ENCODE measurements around the gene CDC42BPA. TPM values are rescaled to one million over a fixed set of nuclear protein-coding genes. Genes with fewer than 3 reads are reported as not detected.

Gene CDC42BPA
- total and polyA plus RNA-seq, 2 of the 13 experiments (the other 11 are each of a cell fraction or from before 2014, with no cell fraction given) = 6.5 to 16.0 TPM

- TF ChIP-seq, protein P1, sequence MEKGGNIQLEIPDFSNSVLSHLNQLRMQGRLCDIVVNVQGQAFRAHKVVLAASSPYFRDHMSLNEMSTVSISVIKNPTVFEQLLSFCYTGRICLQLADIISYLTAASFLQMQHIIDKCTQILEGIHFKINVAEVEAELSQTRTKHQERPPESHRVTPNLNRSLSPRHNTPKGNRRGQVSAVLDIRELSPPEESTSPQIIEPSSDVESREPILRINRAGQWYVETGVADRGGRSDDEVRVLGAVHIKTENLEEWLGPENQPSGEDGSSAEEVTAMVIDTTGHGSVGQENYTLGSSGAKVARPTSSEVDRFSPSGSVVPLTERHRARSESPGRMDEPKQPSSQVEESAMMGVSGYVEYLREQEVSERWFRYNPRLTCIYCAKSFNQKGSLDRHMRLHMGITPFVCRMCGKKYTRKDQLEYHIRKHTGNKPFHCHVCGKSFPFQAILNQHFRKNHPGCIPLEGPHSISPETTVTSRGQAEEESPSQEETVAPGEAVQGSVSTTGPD (CRISPR knock-in tag; IDR thresholded peaks at IDR 0.05) = no peak
Measured at GRCh38 chr1:227032396-227032795, 285.9 kb downstream of the CDC42BPA start (continued).

GRCh38 chr1:227016990-227017389, 301.3 kb downstream of the CDC42BPA start:
- no peak for ATAC-seq
- intact Hi-C loops (cut with micrococcal nuclease; ENCODE audit: unreplicated experiment) = no loop called here
- CTCF ChIA-PET (ENCODE audit: low intra/inter-chr PET ratio, low total read pairs) = no interaction called here
- POLR2A ChIA-PET = no interaction called here
- Histone ChIP-seq H3K4me1 (ENCODE audit: insufficient read depth, low read length) (peaks cover 10% of the 10 kb centered on the region; the same call in 1 of the 2 replicates), H4K20me1 (ENCODE audit: insufficient read depth, low read length) (no peaks in the 10 kb centered on the region), H3K27ac (ENCODE audit: extremely low read length, insufficient read depth, low read length) (no peak overlapping the region), H3K9me3 (ENCODE audit: low read length) (no peaks in the 10 kb centered on the region), H3K4me2 (ENCODE audit: low read depth, low read length) (no peak overlapping the region), H3K36me3 (replicated peaks in 1 of 2; ENCODE audit: control insufficient read depth in 1 of 2, insufficient read depth in 2 of 2, low read length in 2 of 2) (peaks cover 0 to 1% of the 10 kb centered on the region in 2 experiments; a peak in 1 of 5 replicates), H3K4me3 (replicated peaks in 1 of 3; ENCODE audit: insufficient read depth in 1 of 3, low read depth in 2 of 3, low read length in 3 of 3) (no peak overlapping the region), H3K9ac (ENCODE audit: insufficient read depth, low read depth, low read length) (no peak overlapping the region), H3K79me2 (ENCODE audit: insufficient read depth, low read length) (no peaks in the 10 kb centered on the region), H3K27me3 (ENCODE audit: control insufficient read depth in 1 of 2, insufficient read depth in 2 of 2, low read length in 2 of 2) (no peaks in the 10 kb centered on the region), H2AFZ (ENCODE audit: low read length) (no peak overlapping the region)
- BruUV-seq (replicated peaks) = no TSS peak
- 88% methylated on average over 3 of the region's 3 CpGs for WGBS (ENCODE audit: low lambda C conversion rate)
- FAIRE-seq = no peak
- in situ Hi-C loops (cut with HindIII; ENCODE audit: extremely low pct_ligation_motif_present, low pct_unique_long_range_greater_than_20kb) = no loop called here
- TF ChIP-seq TOPORS (CRISPR knock-in tag; IDR thresholded peaks at IDR 0.05) = no peak
- no peak for TF ChIP-seq ZNF335 (CRISPR knock-in tag; IDR thresholded peaks at IDR 0.05)
- no peak for TF ChIP-seq ZNF776 (CRISPR knock-in tag; IDR thresholded peaks at IDR 0.05)
- no peak for TF ChIP-seq SRSF9 (IDR thresholded peaks at IDR 0.05; ENCODE audit: borderline replicate concordance, insufficient read depth, low read depth, low read length, poor library complexity, severe bottlenecking)
- no peak for TF ChIP-seq ZNF510 (CRISPR knock-in tag; IDR thresholded peaks at IDR 0.05; ENCODE audit: low read depth)
- TF ChIP-seq ZNF552 (CRISPR knock-in tag; IDR thresholded peaks at IDR 0.05; ENCODE audit: borderline replicate concordance) = no peak
- no peak for TF ChIP-seq ZNF562 (CRISPR knock-in tag; IDR thresholded peaks at IDR 0.05; ENCODE audit: borderline replicate concordance)
- TF ChIP-seq ZKSCAN8 (CRISPR knock-in tag; IDR thresholded peaks at IDR 0.05; ENCODE audit: borderline replicate concordance) = no peak
- no peak for TF ChIP-seq ZNF251 (CRISPR knock-in tag; IDR thresholded peaks at IDR 0.05)
- TF ChIP-seq ZNF543 (CRISPR knock-in tag; IDR thresholded peaks at IDR 0.05) = no peak
- no peak for TF ChIP-seq STAG1 (CRISPR knock-in tag; IDR thresholded peaks at IDR 0.05)
- TF ChIP-seq PHF20 (CRISPR knock-in tag; IDR thresholded peaks at IDR 0.05) = no peak
- no peak for TF ChIP-seq STAT5B (CRISPR knock-in tag; IDR thresholded peaks at IDR 0.05)
- no peak for DNase-seq (ENCODE audit: low spot score)
